DOHH2 (cell line): Measurements from ENCODE around the gene MADD.

Experiments
- H3F3A ChIP-seq: fragments of 200-600 bp; sonication (generic), shearing (Covaris generic); 2 replicates; pipeline ENCODE4 v1.6.0; 2016; ENCODE audit warnings: antibody characterized with exemption, mild to moderate bottlenecking; ENCODE audit not compliant: control insufficient read depth, insufficient read depth
- H3K27ac ChIP-seq: fragments of 200-600 bp; sonication (generic); 2 replicates; pipeline ENCODE4 v1.5.1; 2014; ENCODE audit warnings: low read depth, mild to moderate bottlenecking, low read length, moderate library complexity
- H3K27me3 ChIP-seq: fragments of 200-600 bp; sonication (generic); 2 replicates; pipeline ENCODE4 v1.6.1; 2014; ENCODE audit warnings: mild to moderate bottlenecking, low read length, mixed read lengths; ENCODE audit not compliant: control insufficient read depth
- H3K36me3 ChIP-seq: fragments of 200-600 bp; sonication (generic); 2 replicates; pipeline ENCODE4 v1.6.1; 2014; ENCODE audit warnings: mild to moderate bottlenecking, low read length, moderate library complexity, mixed read lengths; ENCODE audit not compliant: control insufficient read depth
- H3K4me1 ChIP-seq: fragments of 200-600 bp; sonication (generic); 2 replicates; pipeline ENCODE4 v1.6.1; 2014; ENCODE audit warnings: mild to moderate bottlenecking, low read length, mixed read lengths; ENCODE audit not compliant: control insufficient read depth
- H3K4me2 ChIP-seq: fragments of 200-600 bp; sonication (generic); 2 replicates; pipeline ENCODE4 v1.6.0; 2014; ENCODE audit warnings: mild to moderate bottlenecking, low read length, moderate library complexity
- H3K4me3 ChIP-seq: fragments of 200-600 bp; sonication (generic); 2 replicates; pipeline ENCODE4 v1.5.1; 2014; ENCODE audit warnings: mild to moderate bottlenecking, low read length, mixed read lengths
- H3K79me2 ChIP-seq: fragments of 200-600 bp; sonication (generic); 2 replicates; pipeline ENCODE4 v1.6.1; 2014; ENCODE audit warnings: mild to moderate bottlenecking, low read length, mixed read lengths; ENCODE audit not compliant: control insufficient read depth
- H3K9me2 ChIP-seq: fragments of 200-600 bp; sonication (generic); replicated peaks from 2 replicates; pipeline ENCODE4 v1.6.1; 2014; ENCODE audit warnings: mild to moderate bottlenecking, low read length, mixed read lengths; ENCODE audit not compliant: control insufficient read depth
- H3K9me3 ChIP-seq: fragments of 200-600 bp; sonication (generic); 2 replicates; pipeline ENCODE4 v1.6.1; 2014; ENCODE audit warnings: antibody characterized with exemption, low read length, mixed read lengths; ENCODE audit not compliant: control insufficient read depth, insufficient read depth
- H4K20me1 ChIP-seq: fragments of 200-600 bp; sonication (generic); 2 replicates; pipeline ENCODE4 v1.6.0; 2014; ENCODE audit warnings: low read depth, mild to moderate bottlenecking, antibody characterized with exemption, low read length, moderate library complexity; ENCODE audit not compliant: control insufficient read depth, insufficient read depth
- EZH2phosphoT487 ChIP-seq: fragments of 200-600 bp; sonication (generic); IDR thresholded peaks from 2 replicates; pipeline ENCODE4 v1.6.1; 2017; ENCODE audit warnings: borderline replicate concordance, mild to moderate bottlenecking, antibody characterized with exemption, low read length, moderate library complexity, mixed read lengths
- TF ChIP-seq, protein P1 (sequence below): fragments of 200-600 bp; sonication (generic); IDR thresholded peaks from one replicate; pipeline ENCODE4 v1.5.1; 2014; ENCODE audit warnings: antibody characterized with exemption, mild to moderate bottlenecking, low read depth, low read length; ENCODE audit not compliant: poor library complexity, severe bottlenecking

Gene MADD

DNA sequence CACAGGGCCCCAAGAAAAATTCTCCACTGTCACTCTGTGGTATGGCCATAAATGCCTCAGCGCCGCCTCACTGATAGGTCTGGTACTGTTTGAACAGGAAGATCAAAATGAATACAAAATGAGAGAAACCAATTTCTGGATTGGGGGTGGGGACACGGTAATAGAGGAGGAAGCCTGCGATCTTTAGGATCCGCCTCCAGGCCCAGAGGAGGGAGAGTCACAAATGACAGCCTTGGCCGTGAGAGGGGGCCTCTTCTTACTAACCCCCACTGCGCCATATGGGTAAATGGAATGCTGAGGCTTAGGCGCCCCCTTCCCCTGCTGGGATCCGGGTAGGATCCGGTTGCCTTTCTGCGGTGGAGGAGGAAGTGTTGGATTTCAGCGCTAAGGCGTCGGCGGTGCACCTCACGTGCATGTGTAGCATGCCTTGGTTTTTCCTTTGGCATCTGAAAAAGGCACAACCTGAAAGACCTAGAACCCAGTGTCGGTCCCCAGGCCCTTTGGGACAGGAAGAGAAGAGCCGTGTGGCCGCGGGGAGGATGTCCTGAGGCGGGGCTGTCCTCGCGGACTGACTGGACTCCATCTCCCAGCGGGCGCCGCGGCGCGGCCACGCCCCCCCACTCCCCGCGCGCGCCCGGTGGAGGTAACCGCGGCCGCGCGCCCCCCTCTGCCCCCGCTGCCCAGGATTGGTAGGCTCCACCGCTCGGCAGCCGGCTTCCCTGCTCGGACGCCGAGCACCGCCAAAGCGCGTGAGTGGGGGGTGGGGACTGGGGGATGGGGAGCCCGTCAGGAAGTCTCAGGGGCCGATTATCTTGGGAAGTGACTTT is 718 bp upstream of the MADD start:
- H4K20me1 ChIP-seq, result peaks cover 32% of the 10 kb centered on the region
- peak overlapping the region; percentile 82 for H3K27ac ChIP-seq
- H3K4me2 ChIP-seq, result peak overlapping the region; percentile 98
- peaks cover 42% of the 10 kb centered on the region for H3K79me2 ChIP-seq
- H3K36me3 ChIP-seq, result peaks cover 5% of the 10 kb centered on the region
- H3F3A ChIP-seq, result peaks cover 9% of the 10 kb centered on the region
- H3K9me3 ChIP-seq, result no peaks in the 10 kb centered on the region
- peaks cover 59% of the 10 kb centered on the region for H3K4me1 ChIP-seq
- TF ChIP-seq EZH2phosphoT487, result no peak
- TF ChIP-seq, protein P1, sequence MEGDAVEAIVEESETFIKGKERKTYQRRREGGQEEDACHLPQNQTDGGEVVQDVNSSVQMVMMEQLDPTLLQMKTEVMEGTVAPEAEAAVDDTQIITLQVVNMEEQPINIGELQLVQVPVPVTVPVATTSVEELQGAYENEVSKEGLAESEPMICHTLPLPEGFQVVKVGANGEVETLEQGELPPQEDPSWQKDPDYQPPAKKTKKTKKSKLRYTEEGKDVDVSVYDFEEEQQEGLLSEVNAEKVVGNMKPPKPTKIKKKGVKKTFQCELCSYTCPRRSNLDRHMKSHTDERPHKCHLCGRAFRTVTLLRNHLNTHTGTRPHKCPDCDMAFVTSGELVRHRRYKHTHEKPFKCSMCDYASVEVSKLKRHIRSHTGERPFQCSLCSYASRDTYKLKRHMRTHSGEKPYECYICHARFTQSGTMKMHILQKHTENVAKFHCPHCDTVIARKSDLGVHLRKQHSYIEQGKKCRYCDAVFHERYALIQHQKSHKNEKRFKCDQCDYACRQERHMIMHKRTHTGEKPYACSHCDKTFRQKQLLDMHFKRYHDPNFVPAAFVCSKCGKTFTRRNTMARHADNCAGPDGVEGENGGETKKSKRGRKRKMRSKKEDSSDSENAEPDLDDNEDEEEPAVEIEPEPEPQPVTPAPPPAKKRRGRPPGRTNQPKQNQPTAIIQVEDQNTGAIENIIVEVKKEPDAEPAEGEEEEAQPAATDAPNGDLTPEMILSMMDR, result no peak
- no peaks in the 10 kb centered on the region for H3K9me2 ChIP-seq
- peak overlapping the region; percentile 91 for H3K4me3 ChIP-seq
- H3K27me3 ChIP-seq, result no peaks in the 10 kb centered on the region

DNA sequence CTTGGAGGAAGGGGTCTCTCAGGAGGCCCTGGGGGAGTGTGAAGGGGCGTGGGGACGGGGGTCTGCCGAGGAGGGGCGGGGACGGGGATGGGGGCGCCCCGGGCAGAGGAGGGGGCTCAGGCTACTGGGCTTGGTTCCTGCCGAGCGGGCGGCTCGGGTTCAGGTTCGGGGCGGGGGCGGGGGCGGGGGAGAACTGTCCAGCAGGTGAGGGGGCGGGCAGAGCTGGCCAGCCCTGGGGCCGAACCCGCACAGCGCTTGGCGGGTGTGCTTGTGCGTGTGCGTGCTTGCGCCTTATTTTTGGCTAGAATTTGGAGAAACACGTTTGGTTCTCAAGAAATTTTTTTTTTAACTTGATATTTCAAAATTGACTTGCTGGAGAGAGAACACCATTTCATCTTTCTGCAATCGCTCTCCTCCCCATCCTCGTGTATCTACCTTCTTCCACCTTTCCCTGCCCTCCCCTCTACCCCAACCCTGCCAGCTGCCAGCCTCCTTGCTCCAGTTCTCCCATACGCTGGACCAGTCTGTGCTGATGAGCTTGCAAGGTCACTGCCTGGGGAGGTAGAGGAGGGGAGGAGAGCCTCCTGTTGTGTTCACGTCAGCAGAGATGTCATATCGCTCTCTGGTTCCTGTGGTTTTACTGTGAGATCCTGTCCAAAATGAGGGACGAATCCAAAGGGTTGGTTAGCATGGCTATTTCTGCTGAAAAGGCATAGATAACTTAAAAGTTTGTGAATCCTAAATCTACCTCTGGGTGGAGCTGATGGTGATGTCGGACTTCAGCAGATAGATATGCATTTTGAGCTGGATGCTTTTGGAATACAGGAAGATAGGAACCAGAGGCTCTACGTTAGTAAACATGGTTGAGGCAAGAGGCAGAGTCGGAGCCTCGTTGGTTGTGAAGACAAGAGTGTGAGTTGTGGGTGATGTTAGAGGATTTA is 668 bp downstream of the MADD start:
- peak overlapping the region; percentile 91 for H3K4me3 ChIP-seq
- peak overlapping the region; percentile 98 for H3K4me2 ChIP-seq
- peaks cover 35% of the 10 kb centered on the region for H4K20me1 ChIP-seq
- no peaks in the 10 kb centered on the region for H3K27me3 ChIP-seq
- H3K4me1 ChIP-seq, result peaks cover 53% of the 10 kb centered on the region
- peaks cover 19% of the 10 kb centered on the region for H3K36me3 ChIP-seq
- H3K27ac ChIP-seq, result peak overlapping the region; percentile 82
- peaks cover 54% of the 10 kb centered on the region for H3K79me2 ChIP-seq
- H3F3A ChIP-seq, result peaks cover 7% of the 10 kb centered on the region; the same call in 1 of the 2 replicates
- no peaks in the 10 kb centered on the region for H3K9me2 ChIP-seq
- no peaks in the 10 kb centered on the region for H3K9me3 ChIP-seq
- TF ChIP-seq, protein P1, result peak; percentile 54
- TF ChIP-seq EZH2phosphoT487, result no peak

DNA sequence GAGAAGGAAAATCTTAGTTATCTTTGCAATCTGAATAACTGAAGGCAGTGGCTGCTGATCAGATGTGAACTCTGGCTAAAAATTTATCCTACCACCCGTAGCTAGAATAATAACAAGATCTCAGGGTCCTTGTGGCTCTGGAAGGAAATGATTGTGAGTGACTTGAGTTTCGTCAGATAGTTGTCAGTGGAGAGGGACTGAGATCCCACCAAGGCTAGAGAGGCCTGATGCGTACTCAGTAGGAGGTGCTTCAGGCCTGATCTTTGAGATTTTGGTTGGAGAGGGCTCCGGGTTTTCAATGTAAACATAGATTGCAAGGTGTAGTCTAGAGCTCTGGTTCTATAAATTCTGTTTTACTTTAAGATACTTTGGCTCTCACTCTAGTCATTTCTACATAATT is 1.4 kb downstream of the MADD start:
- peak overlapping the region; percentile 91 for H3K4me3 ChIP-seq
- H3K27me3 ChIP-seq, result no peaks in the 10 kb centered on the region
- no peaks in the 10 kb centered on the region for H3K9me2 ChIP-seq
- peaks cover 35% of the 10 kb centered on the region for H4K20me1 ChIP-seq
- H3K9me3 ChIP-seq, result no peaks in the 10 kb centered on the region
- H3K4me2 ChIP-seq, result peak overlapping the region; percentile 98
- peaks cover 46% of the 10 kb centered on the region for H3K4me1 ChIP-seq
- H3F3A ChIP-seq, result peaks cover 7% of the 10 kb centered on the region; the same call in 1 of the 2 replicates
- TF ChIP-seq, protein P1, result no peak
- TF ChIP-seq EZH2phosphoT487, result no peak
- peaks cover 26% of the 10 kb centered on the region for H3K36me3 ChIP-seq
- peak overlapping the region; percentile 7; the same call in 1 of the 2 replicates for H3K27ac ChIP-seq
- peaks cover 58% of the 10 kb centered on the region for H3K79me2 ChIP-seq
